Endothelial cell of umbilical vein (primary cell): Measurements from ENCODE around the gene TERF2IP. TPM values are rescaled to one million over a fixed set of nuclear protein-coding genes. Genes with fewer than 3 reads are reported as not detected.

Experiments
- BruUV-seq: library from RNA; stranded (reverse); fragments of 400-500 nt; replicated peaks from 2 replicates; lab custom pipeline; 2021; lab: Mats Ljungman, UMichigan
- CTCF ChIA-PET: fragments of 300-600, 350-600 bp; sonication (Branson Sonifier 250); formaldehyde crosslinking; loops from one replicate; lab custom pipeline; 2021; ENCODE audit warnings: antibody characterized with exemption, inconsistent platforms; lab: Charles Lee
- POLR2A ChIA-PET: fragments of 300-600, 350-600 bp; sonication (Branson Sonifier 250); formaldehyde crosslinking; loops from one replicate; lab custom pipeline; 2021; ENCODE audit warnings: antibody characterized with exemption, inconsistent platforms; lab: Charles Lee
- DNase-seq: peaks from one replicate; pipeline ENCODE4 v3.0.0-alpha.2; 2011; ENCODE audit warnings: low read depth, low spot score
- FAIRE-seq: peaks from 2 replicates; lab custom pipeline; 2011; peaks lifted over from hg19 to GRCh38; lab: Jason Lieb, UNC
- H2AFZ ChIP-seq: 2 replicates; pipeline ENCODE4 v1.6.0; 2012; ENCODE audit warnings: low read depth, low read length, control low read depth, inconsistent platforms
- H3K27ac ChIP-seq: 2 replicates; pipeline ENCODE4 v1.5.1; 2011; ENCODE audit warnings: low read depth, mild to moderate bottlenecking, control low read depth, low read length, moderate library complexity; ENCODE audit not compliant: insufficient read depth
- H3K27me3 ChIP-seq, 2 experiments: 2 replicates each; pipeline versions ENCODE4 v1.6.0 to v1.6.1; 2011; ENCODE audit warnings: low read length in 2 of 2, mixed read lengths in 1 of 2; ENCODE audit not compliant: control insufficient read depth in 2 of 2, insufficient read depth in 2 of 2
- H3K36me3 ChIP-seq, 2 experiments: 2 replicates in 1 of 2; 3 replicates in 1 of 2; pipeline ENCODE4 v1.5.1; 2011; ENCODE audit warnings: low read length in 2 of 2, mild to moderate bottlenecking in 1 of 2, moderate library complexity in 1 of 2; ENCODE audit not compliant: control insufficient read depth in 2 of 2, insufficient read depth in 2 of 2; ENCODE audit errors: extremely low read depth in 1 of 2
- H3K4me1 ChIP-seq: 3 replicates; pipeline ENCODE4 v1.5.1; 2011; ENCODE audit warnings: mild to moderate bottlenecking, low read length; ENCODE audit not compliant: control insufficient read depth, insufficient read depth; ENCODE audit errors: extremely low read depth
- H3K4me2 ChIP-seq: 2 replicates; pipeline ENCODE4 v1.6.1; 2011; ENCODE audit warnings: low read length, control low read depth, mixed read lengths; ENCODE audit not compliant: insufficient read depth
- H3K4me3 ChIP-seq, 3 experiments: fragments of 200-600 bp in 1 of 3; sonication (generic), shearing (Covaris generic) in 1 of 3; replicated peaks in 1 of 3; 2 replicates each; pipeline ENCODE4 v1.5.1; 2011 to 2016; ENCODE audit warnings: control low read depth in 3 of 3, low read length in 3 of 3, mild to moderate bottlenecking in 2 of 3, inconsistent platforms in 1 of 3, low read depth in 1 of 3, moderate library complexity in 1 of 3; ENCODE audit not compliant: insufficient read depth in 1 of 3
- H3K79me2 ChIP-seq: 2 replicates; pipeline ENCODE4 v1.6.0; 2012; ENCODE audit warnings: low read length, inconsistent platforms; ENCODE audit not compliant: control insufficient read depth, insufficient read depth
- H3K9ac ChIP-seq: replicated peaks from 2 replicates; pipeline ENCODE3; 2011; ENCODE audit warnings: low read length, control low read depth; ENCODE audit not compliant: insufficient read depth; ENCODE audit errors: extremely low read depth
- H3K9me1 ChIP-seq: replicated peaks from 3 replicates; pipeline ENCODE4 v1.6.0; 2011; ENCODE audit warnings: mild to moderate bottlenecking, low read length; ENCODE audit not compliant: control insufficient read depth, insufficient read depth; ENCODE audit errors: extremely low read depth
- H3K9me3 ChIP-seq: replicated peaks from 2 replicates; pipeline ENCODE4 v1.5.1; 2012; ENCODE audit warnings: low read length, inconsistent platforms; ENCODE audit not compliant: control insufficient read depth, insufficient read depth
- H4K20me1 ChIP-seq: replicated peaks from 2 replicates; pipeline ENCODE3; 2011; ENCODE audit warnings: mild to moderate bottlenecking, low read length; ENCODE audit not compliant: control insufficient read depth, insufficient read depth; ENCODE audit errors: extremely low read depth
- CTCF ChIP-seq, 2 donors: IDR thresholded peaks; 1 replicate in 1 of 2; 2 replicates in 1 of 2; pipeline ENCODE4 v1.5.1; 2011; ENCODE audit warnings: low read length in 2 of 2, mild to moderate bottlenecking in 2 of 2, moderate library complexity in 2 of 2, control low read depth in 1 of 2, inconsistent platforms in 1 of 2, low read depth in 1 of 2; ENCODE audit not compliant: insufficient read depth in 1 of 2; ENCODE audit errors: extremely low read depth in 1 of 2
- EZH2 ChIP-seq: IDR thresholded peaks from 2 replicates; pipeline ENCODE4 v1.6.1; 2012; ENCODE audit warnings: borderline replicate concordance, low read depth, mild to moderate bottlenecking, moderate library complexity, low read length, inconsistent platforms; ENCODE audit not compliant: severe bottlenecking
- FOS ChIP-seq: IDR thresholded peaks from 2 replicates; pipeline ENCODE4 v1.6.1; 2011; ENCODE audit warnings: mild to moderate bottlenecking, low read length, moderate library complexity, borderline replicate concordance; ENCODE audit not compliant: insufficient read depth
- GATA2 ChIP-seq: IDR thresholded peaks from 2 replicates; pipeline ENCODE4 v1.7.0; 2011; ENCODE audit warnings: low read depth, mild to moderate bottlenecking, moderate library complexity, mixed read lengths, low read length; ENCODE audit not compliant: insufficient read length, insufficient read depth
- JUN ChIP-seq: IDR thresholded peaks from 2 replicates; pipeline ENCODE4 v1.6.1; 2011; ENCODE audit warnings: borderline replicate concordance, low read depth; ENCODE audit not compliant: insufficient read length, insufficient read depth
- MAX ChIP-seq: IDR thresholded peaks from 2 replicates; pipeline ENCODE4 v1.6.1; 2011; ENCODE audit not compliant: insufficient read depth, insufficient read length
- MYC ChIP-seq: IDR thresholded peaks from one replicate; pipeline ENCODE4 v1.6.1; 2011; ENCODE audit warnings: mild to moderate bottlenecking, low read depth, low read length
- POLR2A ChIP-seq: IDR thresholded peaks from 2 replicates; pipeline ENCODE4 v1.6.1; 2012; ENCODE audit warnings: low read depth, mild to moderate bottlenecking, control low read depth, low read length
- POLR2AphosphoS5 ChIP-seq: IDR thresholded peaks from 2 replicates; pipeline ENCODE4 v1.6.1; 2012; ENCODE audit warnings: low read depth, mild to moderate bottlenecking, control low read depth, low read length, moderate library complexity; ENCODE audit not compliant: insufficient read depth
- dilution Hi-C: fragments of 300-500 bp; cut with MboI; formaldehyde crosslinking; loops from one replicate; pipeline ENCODE4 v1.15.0; 2019; ENCODE audit warnings: low sequenced_read_pairs; ENCODE audit not compliant: extremely low pct_ligation_motif_present
- intact Hi-C: fragments of 100-400 bp; cut with micrococcal nuclease; formaldehyde crosslinking; loops from one replicate; pipeline ENCODE4 v1.10.0; 2022
- polyA plus RNA-seq, 4 experiments: library from polyadenylated mRNA; depleted of rRNA in 3 of 4; stranded (reverse) in 3 of 4; unstranded in 1 of 4; fragments of >200 nt; gene quantifications; 2 replicates each; pipeline versions ENCODE4 v1.2.1 to v1.2.3, GENCODE V29; 2011 to 2012; ENCODE audit warnings: missing spikeins in 1 of 4
- total RNA-seq: library from RNA; stranded (reverse); gene quantifications from 2 replicates; pipeline ENCODE4 v1.2.3, GENCODE V29; 2021

TERF2IP gene
- total and polyA plus RNA-seq, 2 donors (not counting 3 experiments of a cell fraction or from before 2014, with no cell fraction given), result 19.0 to 41.5 TPM

- H3K27me3 ChIP-seq, result no peaks in the 10 kb centered on the region
- H3K9me3 ChIP-seq, result no peaks in the 10 kb centered on the region
- H3K4me3 ChIP-seq, result no peak within 1 kb of the TSS
- no TSS peak for BruUV-seq
- POLR2A ChIA-PET, result no interaction called here
- H3K27ac ChIP-seq, result no peak within 1 kb of the TSS
- no peak for FAIRE-seq
- H3K9ac ChIP-seq, result no peak within 1 kb of the TSS
- no peaks in the 10 kb centered on the region for H3K4me1 ChIP-seq
- dilution Hi-C loops (no loop called here), intact Hi-C loops (no loop called here)
- DNase-seq, result no peak
- TF ChIP-seq JUN (no peak), POLR2AphosphoS5 (no peak), MYC (no peak), FOS (no peak), GATA2 (no peak), POLR2A (no peak), EZH2 (no peak), CTCF (IDR thresholded peaks at IDR 0.05; ENCODE audit: extremely low read depth in 1 of 2, insufficient read depth in 1 of 2, low read depth in 1 of 2, low read length in 2 of 2) (no peak), MAX (no peak)
- CTCF ChIA-PET, result no interaction called here
- H3K9me1 ChIP-seq, result no peaks in the 10 kb centered on the region
- H2AFZ ChIP-seq, result no peak within 1 kb of the TSS
- no peaks in the 10 kb centered on the region for H3K79me2 ChIP-seq
- no peak within 1 kb of the TSS for H3K4me2 ChIP-seq
- no peaks in the 10 kb centered on the region for H3K36me3 ChIP-seq
- H4K20me1 ChIP-seq, result no peaks in the 10 kb centered on the region
Measured at GRCh38 chr16:75676909-75677308, 29.3 kb downstream of the TERF2IP start, which contains the start of gene CPHXL2. CPHXL2 (minus strand) TSS chr16:75677009; CDS start chr16:75676999, 10 bp downstream.
